Stimulated activated CD8-positive, alpha-beta memory T cell treated with anti-CD3 and anti-CD28 coated beads, Interleukin-2, amount 100 ng/mL, for 48 hours (primary cell): ENCODE data around the gene NUTM2D.
"Not testable (repeated sequence)": the region's sequence is repeated elsewhere in the genome, so short reads cannot be mapped to it uniquely, and the experiment has no call there.

Experiments used
- DNase-seq, 2 donors: peaks; one replicate each; pipeline ENCODE4 v3.0.0-alpha.2; 2020; ENCODE audit warnings: low read depth in 2 of 2

The NUTM2D gene

DNA sequence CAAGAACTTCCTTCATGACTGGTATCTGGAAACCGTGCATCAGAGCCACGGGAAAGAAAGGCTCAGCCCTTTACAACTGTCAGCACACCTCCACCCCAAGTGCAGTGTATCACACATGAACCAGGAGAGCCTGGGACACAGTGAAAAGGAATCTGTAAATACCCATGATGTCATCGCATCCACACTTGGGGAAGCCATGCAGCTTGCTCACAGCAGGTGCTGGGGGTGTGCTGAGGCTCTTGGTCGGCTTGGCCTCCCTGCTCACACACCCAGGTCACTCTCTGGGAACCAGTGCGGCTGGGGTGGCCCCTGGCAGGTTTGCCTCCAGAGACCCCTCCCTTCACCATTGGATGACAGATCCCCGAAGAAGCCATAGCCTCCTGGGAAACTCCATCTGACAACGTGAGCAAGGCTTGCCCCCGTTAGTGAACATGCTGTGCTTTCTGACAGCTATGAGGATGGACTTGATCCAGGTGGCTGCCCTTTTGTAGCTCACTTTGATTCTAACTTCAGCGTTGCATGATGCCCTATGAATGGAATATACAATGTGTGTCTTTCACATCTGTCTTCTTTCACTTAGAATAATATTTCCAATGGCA, 12.1 kb downstream of the NUTM2D start:
- not testable (repeated sequence) for DNase-seq

DNA sequence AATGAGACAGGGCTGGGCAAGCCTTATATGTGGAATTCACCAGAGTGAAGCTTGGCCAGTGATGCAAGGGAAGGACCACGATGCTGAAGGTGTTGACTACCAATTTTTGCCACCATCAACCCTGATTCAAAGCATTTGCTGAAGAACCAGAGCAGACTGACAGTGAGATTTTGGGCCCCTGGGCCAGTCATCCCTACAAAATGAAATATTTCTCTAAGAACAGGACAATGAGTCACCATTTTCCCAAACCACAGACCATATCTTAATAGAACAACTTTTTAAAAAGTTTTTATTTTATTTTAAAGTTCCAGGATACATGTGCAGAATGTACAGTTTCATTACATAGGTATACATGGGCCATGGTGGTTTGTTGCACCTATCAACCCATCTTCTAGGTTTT, 16.5 kb downstream of the NUTM2D start:
- not testable (repeated sequence) for DNase-seq

- DNase-seq, result not testable (repeated sequence)
These were observed 21.6 kb downstream of the NUTM2D start for GRCh38 chr10:87379115-87379514.

DNA sequence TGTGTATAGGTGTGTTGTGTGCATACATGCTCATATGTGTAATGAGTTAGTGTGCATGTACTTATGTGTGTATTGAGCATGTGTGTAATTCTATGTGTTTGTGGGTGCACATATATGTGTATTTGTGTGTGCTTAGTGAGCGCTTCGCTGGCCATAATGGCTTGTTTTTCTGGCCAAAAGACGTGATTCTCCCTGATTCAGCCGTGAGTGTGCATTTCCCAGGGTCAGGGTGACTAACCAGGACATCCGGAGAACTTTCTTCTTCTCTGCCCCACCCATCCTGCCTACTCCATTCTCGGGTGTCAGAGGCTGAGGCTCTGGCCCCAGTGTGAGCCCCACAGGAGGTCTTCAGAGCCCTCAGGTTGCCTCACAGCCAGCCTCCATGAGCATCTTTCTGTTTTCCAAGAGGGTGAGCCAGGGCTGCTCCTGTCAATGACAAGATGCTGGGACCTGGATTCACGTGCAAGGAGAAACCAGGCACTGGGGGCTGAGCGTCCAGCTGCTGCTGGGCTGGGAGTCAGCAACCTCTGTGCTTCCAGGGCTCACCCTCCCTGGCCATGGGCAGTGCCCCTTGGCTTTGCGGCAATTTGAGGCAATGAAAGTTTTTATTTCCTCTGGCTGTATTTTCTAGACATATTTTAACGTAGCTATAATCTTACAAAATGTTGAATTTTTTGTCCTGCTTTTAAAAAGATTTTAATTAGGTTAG, 25.8 kb downstream of the NUTM2D start:
- not testable (repeated sequence) for DNase-seq

DNA sequence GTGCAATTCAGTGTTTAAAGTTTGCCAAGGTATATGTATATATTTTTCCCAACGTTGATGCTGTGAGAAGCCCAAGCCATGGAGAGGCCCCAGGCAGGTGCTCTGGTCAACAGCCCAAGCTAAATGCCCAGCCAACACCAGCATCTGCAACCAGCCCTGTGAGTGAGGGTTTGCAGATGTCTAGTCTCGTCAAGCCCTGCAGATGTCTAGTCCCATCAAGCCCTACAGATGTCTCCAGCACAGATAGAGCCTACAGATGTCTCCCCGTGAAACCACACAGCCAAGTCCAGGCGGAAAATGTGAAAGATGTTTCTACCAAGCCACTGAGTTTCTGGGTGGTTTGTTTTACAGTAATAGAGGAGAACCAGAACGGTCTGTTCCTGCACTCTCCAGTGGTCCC, 26.7 kb downstream of the NUTM2D start:
- DNase-seq, result not testable (repeated sequence)

DNA sequence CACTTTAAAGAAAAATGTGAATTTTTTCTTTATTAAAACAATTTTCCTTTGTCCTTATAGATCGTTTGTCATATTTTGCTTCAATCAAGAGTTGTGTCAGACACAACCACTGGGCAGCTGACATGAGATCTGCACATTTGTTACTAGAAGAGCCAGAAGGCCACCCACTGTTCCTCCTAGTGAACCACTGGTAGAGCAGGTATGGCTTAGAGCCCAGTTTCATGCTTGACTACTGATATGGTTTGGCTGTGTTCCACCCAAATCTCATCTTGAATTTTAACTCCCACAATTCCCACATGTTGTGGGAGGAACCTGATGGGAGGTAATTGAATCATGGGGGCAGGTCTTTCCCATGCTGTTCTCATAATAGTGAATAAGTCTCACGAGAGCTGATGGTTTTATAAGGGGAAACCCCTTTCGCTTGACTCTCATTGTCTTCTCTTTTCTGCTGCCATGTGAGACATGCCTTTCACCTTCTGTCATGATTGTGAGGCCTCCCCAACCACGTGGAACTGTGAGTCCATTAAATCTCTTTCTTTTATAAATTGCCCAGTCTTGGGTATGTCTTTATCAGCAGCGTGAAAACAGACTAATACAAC, 28.3 kb downstream of the NUTM2D start:
- DNase-seq, result not testable (repeated sequence)

- DNase-seq, result not testable (repeated sequence)
These were observed 33.8 kb downstream of the NUTM2D start for GRCh38 chr10:87391360-87391759.

- DNase-seq, result not testable (repeated sequence)
These were observed 38.7 kb downstream of the NUTM2D start for GRCh38 chr10:87396206-87396605.

DNA sequence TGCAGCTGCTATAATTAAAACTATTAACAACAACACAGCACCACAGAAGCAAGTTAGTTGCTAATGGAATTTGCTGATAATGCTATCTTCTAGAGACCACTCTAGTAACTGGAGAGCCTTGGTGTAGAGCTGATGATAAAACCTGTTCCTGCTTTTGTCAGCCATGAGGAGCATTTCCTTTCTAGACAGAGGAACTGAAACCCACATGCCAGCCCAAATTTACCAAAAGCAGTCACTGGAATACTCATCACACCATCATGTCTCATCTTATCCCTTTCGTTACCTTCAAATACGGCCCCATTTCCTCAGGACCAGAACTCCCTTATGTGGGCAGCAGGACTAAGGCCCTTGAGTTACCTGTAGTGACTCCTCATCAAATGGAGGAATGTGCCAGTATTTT, 40.9 kb downstream of the NUTM2D start:
- DNase-seq, result not testable (repeated sequence)

DNA sequence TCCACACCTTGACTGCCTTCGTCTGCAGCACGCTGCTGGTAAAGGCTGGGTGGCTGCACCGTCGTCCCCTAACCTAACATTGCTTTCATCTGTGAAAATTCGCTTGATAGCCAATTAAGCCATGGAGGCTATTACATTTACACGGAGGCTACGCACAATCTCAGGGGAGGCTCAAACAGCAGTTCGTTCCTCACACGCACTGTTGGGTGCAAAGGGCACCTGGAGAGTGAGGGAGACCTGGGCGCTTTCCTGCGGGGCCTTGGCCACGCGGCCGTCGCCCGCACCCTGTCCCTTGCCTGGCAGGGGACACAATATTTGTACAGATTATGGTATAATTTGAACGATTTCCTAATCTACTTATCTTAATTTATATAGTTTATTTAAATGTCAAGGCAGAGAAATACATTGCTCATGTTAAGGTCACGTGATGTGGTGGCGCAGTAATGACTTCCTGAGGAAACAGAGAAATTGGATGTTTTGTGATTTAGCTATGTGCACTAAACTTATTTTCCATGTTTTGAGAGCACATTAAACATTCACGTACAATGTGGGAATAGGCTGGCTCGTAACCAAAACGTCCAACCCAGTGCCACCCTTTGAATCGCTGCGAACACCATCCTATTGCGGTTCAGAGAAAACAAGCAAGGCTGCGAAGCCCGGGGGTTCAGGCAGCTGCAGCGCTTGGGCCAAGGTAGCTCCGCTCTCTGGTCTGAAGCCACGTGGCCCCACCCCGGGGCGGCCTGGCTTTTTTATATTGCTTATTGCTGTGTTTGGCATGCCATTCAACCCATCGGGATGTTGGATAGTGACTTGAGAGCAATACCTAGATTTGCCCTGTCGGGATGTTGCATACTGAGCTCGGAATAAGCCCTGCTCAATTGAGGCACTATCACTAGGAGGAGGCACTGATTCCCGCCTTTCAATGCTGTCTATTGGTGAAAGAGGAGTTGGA, 50.2 kb downstream of the NUTM2D start:
- not testable (repeated sequence) for DNase-seq

- not testable (repeated sequence) for DNase-seq
These were observed 56.4 kb downstream of the NUTM2D start for GRCh38 chr10:87413921-87414320.
